Transverse colon (tissue), 4 donors: ENCODE measurements around the gene ZNF423. TPM values are rescaled to one million over a fixed set of nuclear protein-coding genes. Genes with fewer than 3 reads are reported as not detected.
"Not testable (repeated sequence)": the region's sequence is repeated elsewhere in the genome, so short reads cannot be mapped to it uniquely, and the experiment has no call there.

Experiments
- DNase-seq: peaks from one replicate; pipeline ENCODE4 v3.0.0-alpha.2; 2019
- H3K27ac ChIP-seq, 4 donors: fragments of 200-600 bp; sonication (generic); 2 replicates each; pipeline ENCODE4 v1.5.1; 2016 to 2018; ENCODE audit warnings: inconsistent platforms in 4 of 4
- H3K27me3 ChIP-seq: fragments of 200-600 bp; sonication (generic); 2 replicates; pipeline ENCODE4 v1.5.1; 2017; ENCODE audit warnings: inconsistent platforms
- H3K36me3 ChIP-seq, 4 donors: fragments of 200-600 bp; sonication (generic); 2 replicates each; pipeline ENCODE4 v1.5.1; 2017 to 2019; ENCODE audit warnings: inconsistent platforms in 4 of 4
- H3K4me1 ChIP-seq, 4 donors: fragments of 200-600 bp; sonication (generic); 2 replicates each; pipeline ENCODE4 v1.5.1; 2017 to 2020; ENCODE audit warnings: inconsistent platforms in 4 of 4
- H3K4me3 ChIP-seq, 4 donors: fragments of 200-600 bp; sonication (generic); 1 replicate in 1 of 4; 2 replicates in 3 of 4; pipeline versions ENCODE4 v1.5.1 to v1.6.1; 2017 to 2019; ENCODE audit warnings: inconsistent platforms in 4 of 4
- H3K9me3 ChIP-seq, 2 donors: fragments of 200-600 bp; sonication (generic); 2 replicates each; pipeline ENCODE4 v1.5.1; 2017 to 2019; ENCODE audit warnings: inconsistent platforms in 2 of 2
- CTCF ChIP-seq, 5 experiments: fragments of 200-600 bp in 3 of 5; fragments of 450-650 bp in 2 of 5; sonication (generic) in 3 of 5; IDR thresholded peaks; 1 replicate in 2 of 5; 2 replicates in 3 of 5; pipeline ENCODE4 v1.5.1; 2016 to 2017; ENCODE audit warnings: antibody characterized with exemption in 5 of 5, inconsistent platforms in 3 of 5, mild to moderate bottlenecking in 2 of 5, moderate library complexity in 1 of 5
- EP300 ChIP-seq: sonication (generic); formaldehyde crosslinking; IDR thresholded peaks from one replicate; pipeline ENCODE4 v1.6.1; 2017; ENCODE audit warnings: antibody characterized with exemption, low read depth
- POLR2A ChIP-seq: fragments of 450-650 bp; IDR thresholded peaks from one replicate; pipeline ENCODE4 v1.6.1; 2016; ENCODE audit warnings: antibody characterized with exemption, mild to moderate bottlenecking, moderate library complexity
- POLR2AphosphoS5 ChIP-seq, 3 donors: sonication (generic); formaldehyde crosslinking; IDR thresholded peaks; one replicate each; pipeline ENCODE4 v1.6.1; 2016; ENCODE audit warnings: antibody characterized with exemption in 3 of 3
- WGBS, 2 donors: methylation state at CpG; one replicate each; pipeline ENCODE4 v1.1.5; 2018; ENCODE audit warnings: low coverage in 1 of 2; 5-methylcytosine and 5-hydroxymethylcytosine counted together
- in situ Hi-C, 4 donors: fragments of 200-750 bp; cut with MboI; loops; one replicate each; pipeline versions ENCODE4 v1.15.0 to v1.15.1; 2017; ENCODE audit warnings: low sequenced_read_pairs in 3 of 4, low pct_ligation_motif_present in 1 of 4, low pct_unique_long_range_greater_than_20kb in 1 of 4
- intact Hi-C: fragments of 100-400 bp; cut with DNase I; formaldehyde crosslinking; loops from one replicate; pipeline ENCODE4 v1.15.1; 2023; ENCODE audit warnings: low total_unique reads
- total RNA-seq, 4 donors: library from RNA; depleted of rRNA; stranded (reverse); fragments of >200 nt; gene quantifications; one replicate each; pipeline ENCODE4 v1.1.0, GENCODE V29; 2016

The ZNF423 gene
- total RNA-seq, 4 donors from 2014 or later, result 4.9 to 13.1 (median 7.2) TPM

- in situ Hi-C loops, result no loop called here
- WGBS, 2 donors, result 68 to 83% methylated on average over 1 to 9 of the region's 9 CpGs
Measured at GRCh38 chr16:49681217-49681883, 174.6 kb downstream of the ZNF423 start.

GRCh38 chr16:49679095-49679494 is 176.8 kb downstream of the ZNF423 start:
- TF ChIP-seq POLR2AphosphoS5 (IDR thresholded peaks at IDR 0.05), result no peak
- TF ChIP-seq EP300, result no peak
- no peak for TF ChIP-seq POLR2A
- TF ChIP-seq CTCF (IDR thresholded peaks at IDR 0.05), result no peak
- Histone ChIP-seq H3K4me3 (no peak overlapping the region), H3K4me1 (no peaks in the 10 kb centered on the region), H3K36me3 (no peaks in the 10 kb centered on the region), H3K27ac (no peak overlapping the region), H3K27me3 (no peaks in the 10 kb centered on the region), H3K9me3 (no peaks in the 10 kb centered on the region)
- in situ Hi-C loops (no loop called here), intact Hi-C loops (no loop called here)
- WGBS, 2 donors, result 100% methylated on average over 7 of the region's 7 CpGs; no CpG with 5 or more reads in 1 of the 2 donors
- DNase-seq, result no peak

More at GRCh38 chr16:49681217-49681883, 174.6 kb downstream of the ZNF423 start:
- no peaks in the 10 kb centered on the region for H3K4me1 ChIP-seq
- intact Hi-C loops, result no loop called here
- H3K36me3 ChIP-seq, result no peaks in the 10 kb centered on the region
- no peaks in the 10 kb centered on the region for H3K27me3 ChIP-seq
- no peak overlapping the region for H3K4me3 ChIP-seq
- H3K27ac ChIP-seq, result no peak overlapping the region
- no peak for TF ChIP-seq CTCF (IDR thresholded peaks at IDR 0.05)
- no peak for TF ChIP-seq EP300
- no peak for TF ChIP-seq POLR2AphosphoS5 (IDR thresholded peaks at IDR 0.05)
- TF ChIP-seq POLR2A, result no peak
- no peaks in the 10 kb centered on the region for H3K9me3 ChIP-seq
- no peak for DNase-seq

- H3K36me3 ChIP-seq, DNase-seq, H3K27me3 ChIP-seq, intact Hi-C loops, H3K4me3 ChIP-seq, H3K27ac ChIP-seq, in situ Hi-C loops, H3K9me3 ChIP-seq, H3K4me1 ChIP-seq: not testable (repeated sequence)
- WGBS, 2 donors, result 83% methylated on average over 4 to 6 of the region's 6 CpGs
Measured at GRCh38 chr16:49677661-49678060, 178.3 kb downstream of the ZNF423 start.

- Histone ChIP-seq H3K27ac (no peak overlapping the region), H3K36me3 (no peaks in the 10 kb centered on the region), H3K27me3 (no peaks in the 10 kb centered on the region), H3K4me3 (no peak overlapping the region), H3K9me3 (no peaks in the 10 kb centered on the region), H3K4me1 (no peaks in the 10 kb centered on the region)
- intact Hi-C loops, result no loop called here
- DNase-seq, result no peak
- no peak for TF ChIP-seq POLR2AphosphoS5 (IDR thresholded peaks at IDR 0.05)
- no peak for TF ChIP-seq EP300
- no peak for TF ChIP-seq POLR2A
- TF ChIP-seq CTCF (IDR thresholded peaks at IDR 0.05), result no peak
- in situ Hi-C loops, result no loop called here
- WGBS, 2 donors, result 53% methylated on average over 10 of the region's 10 CpGs; no CpG with 5 or more reads in 1 of the 2 donors
Measured at GRCh38 chr16:49675413-49675812, 180.5 kb downstream of the ZNF423 start.

GRCh38 chr16:49674990-49675389 is 180.9 kb downstream of the ZNF423 start:
- no peak for DNase-seq
- no peak overlapping the region for H3K27ac ChIP-seq
- H3K4me3 ChIP-seq, result no peak overlapping the region
- no peaks in the 10 kb centered on the region for H3K36me3 ChIP-seq
- no peak for TF ChIP-seq CTCF (IDR thresholded peaks at IDR 0.05)
- no peak for TF ChIP-seq POLR2A
- TF ChIP-seq EP300, result no peak
- no peak for TF ChIP-seq POLR2AphosphoS5 (IDR thresholded peaks at IDR 0.05)
- 100% methylated on average over 3 of the region's 3 CpGs; no CpG with 5 or more reads in 1 of the 2 donors for WGBS, 2 donors
- intact Hi-C loops (no loop called here), in situ Hi-C loops (no loop called here)
- no peaks in the 10 kb centered on the region for H3K27me3 ChIP-seq
- no peaks in the 10 kb centered on the region for H3K9me3 ChIP-seq
- no peaks in the 10 kb centered on the region for H3K4me1 ChIP-seq
